Fibroblast of villous mesenchyme (primary cell): ENCODE data around the gene DEAF1. TPM values are rescaled to one million over a fixed set of nuclear protein-coding genes. Genes with fewer than 3 reads are reported as not detected.

ENCODE experiments used
- DNase-seq: peaks from one replicate; pipeline ENCODE4 v3.0.0-alpha.2; 2010; ENCODE audit warnings: low read depth
- H3K4me3 ChIP-seq: 2 replicates; pipeline ENCODE4 v1.5.1; 2011; ENCODE audit warnings: low read depth, mild to moderate bottlenecking, low read length
- CTCF ChIP-seq: IDR thresholded peaks from 2 replicates; pipeline ENCODE4 v1.5.1; 2012; ENCODE audit warnings: low read depth, mild to moderate bottlenecking, low read length; ENCODE audit not compliant: insufficient read depth
- total RNA-seq: library from RNA; depleted of rRNA; stranded (reverse); fragments of >200 nt; gene quantifications from 2 replicates; pipeline ENCODE4 v1.2.3, GENCODE V29; 2012

DEAF1 gene
- total RNA-seq, 1 donor, result 33.7 TPM

GRCh38 chr11:702462-703461, 7.7 kb upstream of the DEAF1 start:
- DNase-seq, result no peak
- H3K4me3 ChIP-seq, result no peak overlapping the region
- no peak for TF ChIP-seq CTCF

GRCh38 chr11:701741-702461, 6.9 kb upstream of the DEAF1 start:
- H3K4me3 ChIP-seq, result no peak overlapping the region
- TF ChIP-seq CTCF, result no peak
- DNase-seq, result no peak

- H3K4me3 ChIP-seq, result no peak overlapping the region
- no peak for DNase-seq
- no peak for TF ChIP-seq CTCF
Observed at GRCh38 chr11:699753-700152, 4.7 kb upstream of the DEAF1 start.

- no peak for TF ChIP-seq CTCF
- no peak overlapping the region for H3K4me3 ChIP-seq
- peak; percentile 57 for DNase-seq
Observed at GRCh38 chr11:699116-699508, 4.1 kb upstream of the DEAF1 start.

GRCh38 chr11:698493-699115, 3.6 kb upstream of the DEAF1 start:
- DNase-seq, result no peak
- TF ChIP-seq CTCF, result no peak
- no peak overlapping the region for H3K4me3 ChIP-seq

- peak; percentile 16 for DNase-seq
- no peak for TF ChIP-seq CTCF
- no peak overlapping the region for H3K4me3 ChIP-seq
Observed at GRCh38 chr11:697811-698311, 2.8 kb upstream of the DEAF1 start.
